Activated T-cell treated with anti-CD3 and anti-CD28 coated beads, Interleukin-2, amount 50 U/mL, for 4 hours (primary cell): Measurements from ENCODE around the gene FGF14. TPM values are rescaled to one million over a fixed set of nuclear protein-coding genes. Genes with fewer than 3 reads are reported as not detected.

ENCODE experiments used
- ATAC-seq, 2 donors: fragments of 200-7000 bp; cut with Tn5 transposase; one replicate each; pipeline ENCODE4 v1.10.0; 2021
- DNase-seq: peaks from one replicate; pipeline ENCODE4 v3.0.0-alpha.2; 2020
- H3K27me3 Mint-ChIP-seq: one replicate; pipeline ENCODE4 v1.8.0; 2021; ENCODE audit warnings: low read depth, mixed read lengths
- H3K36me3 Mint-ChIP-seq: one replicate; pipeline ENCODE4 v1.8.0; 2022; ENCODE audit warnings: mixed read lengths; ENCODE audit not compliant: insufficient read depth
- H3K4me1 Mint-ChIP-seq: one replicate; pipeline ENCODE4 v1.8.0; 2021; ENCODE audit warnings: low read depth, mixed read lengths
- H3K4me3 Mint-ChIP-seq: one replicate; pipeline ENCODE4 v1.8.0; 2021; ENCODE audit warnings: mild to moderate bottlenecking, moderate library complexity, mixed read lengths
- H3K9me3 Mint-ChIP-seq: one replicate; pipeline ENCODE4 v1.8.0; 2021; ENCODE audit warnings: mixed read lengths
- total RNA-seq, 3 donors: library from RNA; stranded (reverse); gene quantifications; one replicate each; pipeline ENCODE4 v1.2.1, GENCODE V29; 2021

FGF14 gene
- total RNA-seq, 3 donors from 2014 or later: not detected

DNA sequence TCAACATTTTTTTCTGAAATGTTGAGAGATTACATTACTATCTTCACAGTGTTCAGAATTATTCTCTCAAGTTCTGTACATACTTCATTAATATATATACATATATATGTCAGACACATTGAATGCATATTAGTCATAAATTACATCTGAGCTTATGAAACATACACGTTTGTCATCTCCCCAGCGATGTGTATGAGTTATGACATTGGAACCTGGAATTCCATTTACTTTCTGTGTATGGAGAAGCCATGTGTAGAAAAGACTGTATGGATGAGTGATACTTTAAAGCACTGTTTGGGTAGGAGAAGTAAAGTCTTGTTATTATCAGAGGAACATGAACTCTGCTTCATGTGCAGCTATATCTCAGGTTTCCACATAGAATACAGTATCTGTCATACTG is 167.2 kb downstream of the FGF14 start:
- H3K9me3 Mint-ChIP-seq: no peaks in the 10 kb centered on the region
- ATAC-seq (no peak), DNase-seq (no peak)
- H3K36me3 Mint-ChIP-seq: no peaks in the 10 kb centered on the region
- no peaks in the 10 kb centered on the region for H3K4me1 Mint-ChIP-seq
- H3K4me3 Mint-ChIP-seq: no peak overlapping the region
- no peaks in the 10 kb centered on the region for H3K27me3 Mint-ChIP-seq

- no peaks in the 10 kb centered on the region for H3K9me3 Mint-ChIP-seq
- H3K4me3 Mint-ChIP-seq: no peak overlapping the region
- H3K27me3 Mint-ChIP-seq: no peaks in the 10 kb centered on the region
- no peaks in the 10 kb centered on the region for H3K36me3 Mint-ChIP-seq
- DNase-seq (no peak), ATAC-seq (no peak)
- H3K4me1 Mint-ChIP-seq: no peaks in the 10 kb centered on the region
Measured at GRCh38 chr13:102233566-102234208, 168.2 kb downstream of the FGF14 start.

GRCh38 chr13:102231479-102231878 is 170.4 kb downstream of the FGF14 start:
- H3K27me3 Mint-ChIP-seq: no peaks in the 10 kb centered on the region
- no peaks in the 10 kb centered on the region for H3K9me3 Mint-ChIP-seq
- no peak overlapping the region for H3K4me3 Mint-ChIP-seq
- no peaks in the 10 kb centered on the region for H3K4me1 Mint-ChIP-seq
- DNase-seq (no peak), ATAC-seq (no peak)
- H3K36me3 Mint-ChIP-seq: no peaks in the 10 kb centered on the region

DNA sequence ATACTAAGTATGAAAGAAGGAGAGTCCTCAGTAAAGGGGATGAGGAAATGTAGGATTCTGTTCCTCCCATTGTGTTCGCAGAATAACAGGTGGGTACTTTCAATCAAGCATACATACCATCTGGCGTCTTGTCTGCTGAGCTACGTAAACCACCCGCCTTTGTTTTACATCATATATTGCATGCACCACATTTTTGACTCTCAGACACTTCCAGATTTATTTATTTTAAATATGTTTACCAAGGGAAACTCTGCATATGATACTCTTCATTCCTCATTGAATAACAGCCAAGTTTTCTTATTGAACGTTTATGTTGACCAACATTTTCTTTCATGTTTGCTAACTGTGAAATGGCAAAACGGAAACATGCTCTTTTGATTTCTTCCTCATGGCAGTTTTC is 174.1 kb downstream of the FGF14 start:
- DNase-seq (no peak), ATAC-seq (no peak)
- H3K27me3 Mint-ChIP-seq: no peaks in the 10 kb centered on the region
- no peak overlapping the region for H3K4me3 Mint-ChIP-seq
- H3K4me1 Mint-ChIP-seq: no peaks in the 10 kb centered on the region
- H3K9me3 Mint-ChIP-seq: no peaks in the 10 kb centered on the region
- no peaks in the 10 kb centered on the region for H3K36me3 Mint-ChIP-seq

GRCh38 chr13:102226591-102226990 is 175.3 kb downstream of the FGF14 start:
- Mint-ChIP-seq H3K4me3 (no peak overlapping the region), H3K36me3 (no peaks in the 10 kb centered on the region), H3K9me3 (no peaks in the 10 kb centered on the region), H3K4me1 (no peaks in the 10 kb centered on the region), H3K27me3 (no peaks in the 10 kb centered on the region)
- ATAC-seq (no peak), DNase-seq (no peak)

DNA sequence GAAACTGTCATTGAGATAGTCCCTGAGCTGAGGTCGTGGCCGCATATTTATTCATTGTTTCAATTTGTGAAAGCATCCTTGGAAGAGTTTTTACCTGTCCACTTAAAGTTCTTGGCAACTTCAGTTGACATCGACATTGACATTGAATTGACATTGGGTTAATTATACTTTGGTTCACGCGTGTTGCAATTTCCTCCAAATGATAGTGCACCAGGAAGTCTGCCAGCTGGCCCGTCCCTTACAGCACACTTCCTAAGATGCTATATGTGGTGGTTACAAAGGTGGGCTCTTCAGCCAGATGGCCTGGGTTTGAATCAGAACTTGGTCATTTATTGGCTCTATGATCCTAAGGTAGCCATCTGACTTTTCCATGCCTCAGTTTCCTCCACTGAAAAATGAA is 176.0 kb downstream of the FGF14 start:
- no peak for ATAC-seq
- Mint-ChIP-seq H3K4me3 (no peak overlapping the region), H3K9me3 (no peaks in the 10 kb centered on the region), H3K27me3 (no peaks in the 10 kb centered on the region), H3K36me3 (no peaks in the 10 kb centered on the region), H3K4me1 (no peaks in the 10 kb centered on the region)
- no peak for DNase-seq

DNA sequence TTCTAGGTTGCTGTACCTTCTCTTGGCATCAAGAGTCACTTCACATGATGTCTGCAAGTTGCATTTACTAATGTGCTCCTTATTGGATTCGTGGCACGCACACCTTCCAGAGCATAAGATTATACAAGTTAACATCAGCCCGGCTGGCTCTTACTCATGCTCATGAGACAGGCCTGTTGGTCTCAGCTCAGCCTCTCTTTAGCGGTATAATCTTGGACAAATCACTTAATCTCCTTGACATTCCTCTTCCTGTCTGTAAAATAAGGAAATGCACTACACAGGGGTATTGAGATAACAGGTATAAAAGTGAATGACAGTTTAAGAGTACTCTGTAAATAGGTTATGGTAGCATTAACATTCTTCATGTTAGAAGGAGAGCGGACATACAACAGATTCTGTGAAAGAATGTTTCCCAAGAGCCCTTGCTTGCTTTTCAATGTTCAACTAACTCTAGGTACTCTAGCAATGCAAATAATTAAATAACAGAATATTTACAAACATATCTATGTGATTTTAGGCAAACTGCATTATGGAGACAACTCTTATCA is 181.1 kb downstream of the FGF14 start:
- ATAC-seq (no peak), DNase-seq (no peak)
- H3K27me3 Mint-ChIP-seq: peaks cover 5% of the 10 kb centered on the region
- no peak overlapping the region for H3K4me3 Mint-ChIP-seq
- H3K36me3 Mint-ChIP-seq: no peaks in the 10 kb centered on the region
- H3K9me3 Mint-ChIP-seq: peaks cover 2% of the 10 kb centered on the region
- H3K4me1 Mint-ChIP-seq: no peaks in the 10 kb centered on the region

- no peaks in the 10 kb centered on the region for H3K4me1 Mint-ChIP-seq
- no peak for ATAC-seq
- H3K9me3 Mint-ChIP-seq: peaks cover 2% of the 10 kb centered on the region
- no peaks in the 10 kb centered on the region for H3K36me3 Mint-ChIP-seq
- H3K27me3 Mint-ChIP-seq: peaks cover 5% of the 10 kb centered on the region
- DNase-seq: no peak
- no peak overlapping the region for H3K4me3 Mint-ChIP-seq
Measured at GRCh38 chr13:102214956-102215355, 186.9 kb downstream of the FGF14 start.

DNA sequence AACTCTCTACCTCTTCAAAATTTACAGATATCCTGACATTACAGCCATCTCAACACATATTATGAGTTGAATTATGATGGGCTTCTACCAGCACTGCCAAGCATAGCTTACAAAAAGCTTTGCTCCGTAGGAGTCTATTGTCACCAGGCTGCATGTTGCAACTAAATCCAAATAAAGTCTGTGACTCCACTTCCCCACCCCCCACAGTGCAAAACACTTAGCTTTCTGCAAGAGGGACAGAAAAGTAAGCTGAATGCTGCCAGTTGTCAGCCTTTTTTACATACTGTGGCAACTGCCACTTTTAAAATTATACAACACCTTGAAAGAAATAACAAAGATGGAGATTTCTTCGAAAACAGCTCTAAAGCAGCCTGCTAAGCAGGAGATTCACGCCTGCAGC is 189.1 kb downstream of the FGF14 start:
- Mint-ChIP-seq H3K4me3 (no peak overlapping the region), H3K4me1 (no peaks in the 10 kb centered on the region), H3K36me3 (no peaks in the 10 kb centered on the region), H3K9me3 (peaks cover 2% of the 10 kb centered on the region), H3K27me3 (peaks cover 5% of the 10 kb centered on the region)
- DNase-seq (no peak), ATAC-seq (no peak)

DNA sequence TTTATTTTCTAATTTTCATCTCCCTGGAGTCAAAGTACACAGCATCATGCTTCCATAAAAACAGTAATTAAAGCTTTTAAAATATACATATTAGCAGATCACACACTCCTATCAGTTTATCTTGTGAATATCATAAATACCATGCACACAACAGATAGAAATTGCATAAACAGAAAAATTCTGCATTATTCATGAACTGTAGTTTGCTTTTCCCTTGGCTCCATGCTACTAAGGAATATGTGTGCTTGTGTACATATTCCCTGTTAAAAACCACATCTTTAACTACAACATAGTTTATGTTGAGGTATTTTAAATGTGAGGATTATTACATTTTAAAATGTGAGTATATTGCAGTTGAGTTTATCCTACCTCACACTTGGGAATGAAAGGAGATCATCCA is 193.5 kb downstream of the FGF14 start:
- H3K36me3 Mint-ChIP-seq: no peaks in the 10 kb centered on the region
- H3K4me3 Mint-ChIP-seq: no peak overlapping the region
- no peaks in the 10 kb centered on the region for H3K27me3 Mint-ChIP-seq
- no peaks in the 10 kb centered on the region for H3K9me3 Mint-ChIP-seq
- DNase-seq (no peak), ATAC-seq (no peak)
- no peaks in the 10 kb centered on the region for H3K4me1 Mint-ChIP-seq

DNA sequence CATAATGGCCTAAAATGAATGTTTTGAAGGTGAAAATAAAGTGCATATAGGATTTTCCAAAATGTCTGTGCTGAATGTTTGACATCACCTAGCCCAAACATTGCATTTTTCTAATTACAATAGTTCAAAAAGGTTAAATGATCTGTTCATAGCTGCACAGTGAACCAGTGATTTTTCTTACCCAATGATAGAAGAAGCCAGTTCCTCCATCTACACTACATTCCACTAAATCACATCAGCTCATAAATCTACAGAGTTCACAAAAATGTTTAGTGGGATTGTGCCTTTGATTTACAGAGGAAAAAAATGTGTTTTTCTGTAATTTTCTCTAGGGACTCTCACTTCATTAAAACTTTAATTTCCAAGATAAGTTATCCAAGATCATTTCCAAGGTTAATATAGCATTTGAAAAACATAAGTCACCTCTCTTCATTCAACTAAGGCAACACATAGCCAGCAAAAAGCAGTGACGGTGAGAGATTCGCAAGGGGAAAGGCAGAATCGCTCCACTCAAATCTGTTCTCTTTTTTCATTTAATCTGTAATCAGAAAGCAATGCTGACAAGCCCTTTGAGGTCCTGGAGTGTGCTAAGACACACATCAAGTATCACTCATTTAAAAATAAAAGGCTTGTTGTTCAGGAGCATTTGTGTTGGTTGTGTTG is 194.0 kb downstream of the FGF14 start:
- Mint-ChIP-seq H3K36me3 (no peaks in the 10 kb centered on the region), H3K4me1 (no peaks in the 10 kb centered on the region), H3K9me3 (no peaks in the 10 kb centered on the region), H3K27me3 (no peaks in the 10 kb centered on the region), H3K4me3 (no peak overlapping the region)
- DNase-seq (no peak), ATAC-seq (no peak)

DNA sequence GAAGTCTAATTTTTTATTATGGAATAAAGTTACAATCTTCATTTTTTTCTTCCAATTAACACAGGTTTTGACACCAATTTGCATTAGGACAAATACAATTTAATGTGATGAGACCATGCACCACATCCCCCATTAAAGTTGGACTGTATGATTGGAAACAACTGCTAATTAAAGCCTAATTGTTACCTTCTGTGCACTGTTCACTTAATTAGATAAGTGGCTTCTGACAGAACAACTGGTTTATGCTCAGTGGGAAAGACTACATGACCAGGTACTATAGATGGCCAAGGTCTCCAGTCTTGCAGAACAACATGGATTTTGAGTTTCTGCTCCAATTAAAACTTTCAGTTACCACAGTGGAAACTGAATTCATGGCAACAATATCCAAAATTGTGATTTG is 198.1 kb downstream of the FGF14 start:
- no peak overlapping the region for H3K4me3 Mint-ChIP-seq
- H3K27me3 Mint-ChIP-seq: no peaks in the 10 kb centered on the region
- DNase-seq: no peak
- no peaks in the 10 kb centered on the region for H3K36me3 Mint-ChIP-seq
- ATAC-seq: no peak
- no peaks in the 10 kb centered on the region for H3K4me1 Mint-ChIP-seq
- H3K9me3 Mint-ChIP-seq: no peaks in the 10 kb centered on the region

DNA sequence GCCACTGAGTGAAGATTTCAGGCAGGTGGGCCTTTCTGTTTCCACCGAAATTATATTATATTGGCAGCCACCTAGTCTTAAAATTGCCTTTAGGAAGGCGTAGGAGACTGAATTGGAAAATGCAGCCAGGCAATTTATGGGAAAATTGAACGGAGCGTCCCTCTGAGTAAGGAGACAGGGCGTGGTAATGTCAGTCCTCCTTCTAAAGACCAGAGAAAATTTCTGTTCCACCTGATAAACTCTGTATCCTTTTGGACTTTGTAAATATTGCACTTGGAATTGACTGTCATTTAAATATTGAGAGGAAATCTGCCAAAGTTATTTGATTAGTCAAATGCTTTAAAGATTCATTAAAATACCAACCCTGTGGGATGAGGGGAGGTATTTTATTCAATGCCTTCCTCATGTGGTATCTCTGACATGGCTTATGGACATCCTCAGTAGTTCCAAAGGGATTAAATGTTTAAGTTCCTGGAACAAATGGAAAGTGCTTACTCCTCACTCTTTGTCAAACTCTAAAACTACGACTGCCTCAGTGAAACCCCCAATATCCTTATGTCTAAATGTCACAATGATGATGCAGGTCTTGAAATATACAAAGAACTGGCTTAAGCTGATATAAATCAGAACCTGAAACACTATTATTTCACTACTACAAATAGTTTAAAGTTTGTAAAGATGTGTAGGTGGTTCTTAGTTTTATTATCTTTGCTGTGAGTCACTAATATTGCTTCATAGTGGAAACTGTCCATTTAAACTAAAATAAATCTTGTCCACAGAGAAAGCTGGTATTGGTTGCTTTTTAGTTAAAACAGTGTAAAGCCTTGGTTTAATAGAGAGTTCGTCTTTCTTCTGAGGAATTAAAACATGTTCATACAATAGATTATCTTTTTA is 203.2 kb downstream of the FGF14 start:
- Mint-ChIP-seq H3K27me3 (no peaks in the 10 kb centered on the region), H3K9me3 (no peaks in the 10 kb centered on the region), H3K4me1 (no peaks in the 10 kb centered on the region), H3K4me3 (no peak overlapping the region), H3K36me3 (no peaks in the 10 kb centered on the region)
- DNase-seq (no peak), ATAC-seq (no peak)

- H3K4me3 Mint-ChIP-seq: no peak overlapping the region
- H3K36me3 Mint-ChIP-seq: no peaks in the 10 kb centered on the region
- DNase-seq: no peak
- no peak for ATAC-seq
- H3K9me3 Mint-ChIP-seq: no peaks in the 10 kb centered on the region
- peaks cover 3% of the 10 kb centered on the region for H3K4me1 Mint-ChIP-seq
- H3K27me3 Mint-ChIP-seq: no peaks in the 10 kb centered on the region
Measured at GRCh38 chr13:102197193-102197592, 204.7 kb downstream of the FGF14 start.
